ENCODE data around the gene NPIPA8. TPM values are rescaled to one million over a fixed set of nuclear protein-coding genes. Genes with fewer than 3 reads are reported as not detected.
"Not testable (repeated sequence)": the region's sequence is repeated elsewhere in the genome, so short reads cannot be mapped to it uniquely, and the experiment has no call there.

The NPIPA8 gene
- total RNA-seq, 2 donors from 2014 or later, result 28.9 to 32.4 TPM

- H3K9me3 Mint-ChIP-seq; H3K36me3 Mint-ChIP-seq; DNase-seq (ENCODE audit: low spot score in 2 of 2); H3K27ac Mint-ChIP-seq; ATAC-seq: not testable (repeated sequence)
Observed at GRCh38 chr16:18294371-18294770, 42.2 kb downstream of the NPIPA8 start.

DNA sequence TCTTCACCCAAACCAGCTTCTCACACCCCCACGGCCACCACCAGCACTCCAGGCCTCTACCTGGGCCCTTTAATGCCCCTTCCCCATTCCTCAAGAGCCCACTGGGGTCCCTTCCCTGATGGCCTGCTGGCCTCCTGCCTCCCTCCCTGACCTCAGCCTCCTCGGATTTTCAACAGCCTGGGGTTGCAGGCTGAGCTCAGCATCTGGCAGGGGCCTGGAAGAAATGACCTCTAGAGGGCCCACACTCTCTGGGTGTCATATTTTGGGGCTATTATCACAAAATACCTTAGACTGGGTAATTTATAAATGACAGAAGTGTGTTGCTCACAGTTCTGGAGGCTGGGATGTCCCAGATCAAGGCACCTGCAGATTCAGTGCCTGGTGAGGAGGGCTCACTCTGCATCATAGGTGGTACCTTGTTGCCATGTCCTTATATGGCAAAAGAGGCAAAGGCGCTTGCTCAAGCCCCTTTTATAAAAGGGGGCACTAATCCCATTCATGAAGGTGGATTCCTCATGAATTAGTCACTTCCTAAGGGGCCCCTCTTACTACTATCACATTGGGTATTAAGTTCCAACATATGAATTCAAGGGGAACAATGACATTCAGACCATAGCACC is 43.1 kb downstream of the NPIPA8 start:
- not testable (repeated sequence) for DNase-seq (ENCODE audit: low spot score in 2 of 2); H3K27ac Mint-ChIP-seq; ATAC-seq; H3K36me3 Mint-ChIP-seq; H3K9me3 Mint-ChIP-seq

- H3K36me3 Mint-ChIP-seq; DNase-seq (ENCODE audit: low spot score in 2 of 2); H3K9me3 Mint-ChIP-seq; ATAC-seq; H3K27ac Mint-ChIP-seq: not testable (repeated sequence)
Observed at GRCh38 chr16:18290959-18291358, 45.6 kb downstream of the NPIPA8 start.

GRCh38 chr16:18286342-18286741 is 50.2 kb downstream of the NPIPA8 start:
- H3K9me3 Mint-ChIP-seq; H3K27ac Mint-ChIP-seq; ATAC-seq; H3K36me3 Mint-ChIP-seq; DNase-seq (ENCODE audit: low spot score in 2 of 2): not testable (repeated sequence)

GRCh38 chr16:18280319-18280718 is 56.2 kb downstream of the NPIPA8 start:
- H3K36me3 Mint-ChIP-seq; DNase-seq (ENCODE audit: low spot score in 2 of 2); ATAC-seq; H3K9me3 Mint-ChIP-seq; H3K27ac Mint-ChIP-seq: not testable (repeated sequence)

DNA sequence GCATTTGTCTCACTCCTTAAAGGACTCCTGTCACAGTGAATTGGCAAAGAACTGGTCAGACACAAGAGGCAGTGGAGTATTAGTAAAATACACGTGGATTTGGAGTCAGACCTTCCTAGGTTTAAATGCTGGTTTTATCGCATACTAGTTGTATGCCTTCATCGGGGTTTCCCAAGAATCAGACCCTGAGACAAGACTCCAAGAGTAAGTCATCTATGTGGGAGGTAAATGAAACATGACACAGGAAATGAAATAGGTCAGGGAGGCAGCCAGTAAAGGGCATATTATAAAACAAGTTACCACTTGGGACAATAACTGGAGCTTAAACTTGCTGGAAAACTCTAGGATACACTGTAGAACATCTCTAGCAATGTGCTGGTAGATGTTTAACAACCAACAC is 59.8 kb downstream of the NPIPA8 start:
- peak in 1 of 2 donors; percentile 16 for ATAC-seq
- H3K27ac Mint-ChIP-seq; H3K9me3 Mint-ChIP-seq; DNase-seq (ENCODE audit: low spot score in 2 of 2); H3K36me3 Mint-ChIP-seq: not testable (repeated sequence)

- not testable (repeated sequence) for H3K27ac Mint-ChIP-seq; ATAC-seq; H3K9me3 Mint-ChIP-seq; H3K36me3 Mint-ChIP-seq; DNase-seq (ENCODE audit: low spot score in 2 of 2)
Observed at GRCh38 chr16:18270171-18270570, 66.4 kb downstream of the NPIPA8 start.

Other genes starting within 250 kb of the NPIPA8 start
- gene NOMO2, start 225.4 kb upstream of the NPIPA8 start, total RNA-seq, result 10 to 100 TPM; 57.5 to 69.7 TPM

Measured in activated naive CD4-positive, alpha-beta T cell treated with anti-CD3 and anti-CD28 coated beads, Interleukin-2, amount 50 U/mL, for 72 hours (primary cell).